Fibroblast of lung (primary cell): Measurements from ENCODE around the gene DAGLB. TPM values are rescaled to one million over a fixed set of nuclear protein-coding genes. Genes with fewer than 3 reads are reported as not detected.

ENCODE experiments used
- DNase-seq, 2 donors: peaks; one replicate each; pipeline versions ENCODE4 v3.0.0 to v3.0.0-alpha.2; 2010; ENCODE audit warnings: low read depth in 2 of 2
- H2AFZ ChIP-seq: 2 replicates; pipeline ENCODE4 v1.5.1; 2012; ENCODE audit warnings: low read length, control low read depth, inconsistent platforms
- H3K27ac ChIP-seq: 2 replicates; pipeline ENCODE4 v1.5.1; 2011; ENCODE audit warnings: low read length, control low read depth; ENCODE audit not compliant: insufficient read depth
- H3K27me3 ChIP-seq: 2 replicates; pipeline ENCODE4 v1.5.1; 2011; ENCODE audit warnings: mild to moderate bottlenecking, low read length; ENCODE audit not compliant: control insufficient read depth, insufficient read depth
- H3K36me3 ChIP-seq: 2 replicates; pipeline ENCODE4 v1.5.1; 2011; ENCODE audit warnings: low read length; ENCODE audit not compliant: control insufficient read depth, insufficient read depth
- H3K4me1 ChIP-seq: 2 replicates; pipeline ENCODE4 v1.5.1; 2011; ENCODE audit warnings: low read length; ENCODE audit not compliant: control insufficient read depth, insufficient read depth; ENCODE audit errors: extremely low read depth
- H3K4me2 ChIP-seq: 2 replicates; pipeline ENCODE4 v1.5.1; 2011; ENCODE audit warnings: low read length, control low read depth; ENCODE audit not compliant: insufficient read depth; ENCODE audit errors: extremely low read depth
- H3K4me3 ChIP-seq, 4 experiments: fragments of 200-600 bp in 1 of 4; sonication (generic) in 1 of 4; replicated peaks in 1 of 4; 2 replicates each; pipeline ENCODE4 v1.5.1; 2011 to 2016; ENCODE audit warnings: low read length in 4 of 4, low read depth in 3 of 4, mild to moderate bottlenecking in 3 of 4, control low read depth in 2 of 4, inconsistent platforms in 1 of 4, mixed read lengths in 1 of 4; ENCODE audit not compliant: insufficient read depth in 1 of 4; ENCODE audit errors: control extremely low read depth in 1 of 4
- H3K79me2 ChIP-seq: 2 replicates; pipeline ENCODE4 v1.5.1; 2012; ENCODE audit warnings: mild to moderate bottlenecking, low read length, inconsistent platforms; ENCODE audit not compliant: control insufficient read depth, insufficient read depth
- H3K9ac ChIP-seq: 2 replicates; pipeline ENCODE4 v1.5.1; 2011; ENCODE audit warnings: mild to moderate bottlenecking, low read length, control low read depth; ENCODE audit not compliant: insufficient read depth
- H3K9me3 ChIP-seq: 2 replicates; pipeline ENCODE4 v1.5.1; 2012; ENCODE audit warnings: low read depth, low read length; ENCODE audit not compliant: control insufficient read depth, insufficient read depth
- H4K20me1 ChIP-seq: 2 replicates; pipeline ENCODE4 v1.5.1; 2011; ENCODE audit warnings: low read length; ENCODE audit not compliant: control insufficient read depth, insufficient read depth; ENCODE audit errors: extremely low read depth
- CTCF ChIP-seq, 2 donors: IDR thresholded peaks in 1 of 2; conservative IDR thresholded peaks in 1 of 2; 1 replicate in 1 of 2; 2 replicates in 1 of 2; pipeline ENCODE4 v1.5.1; 2011 to 2012; ENCODE audit warnings: low read length in 2 of 2, control low read depth in 1 of 2, inconsistent platforms in 1 of 2, low read depth in 1 of 2, mild to moderate bottlenecking in 1 of 2
- EZH2 ChIP-seq: IDR thresholded peaks from 2 replicates; pipeline ENCODE4 v1.5.1; 2012; ENCODE audit warnings: low read length, control low read depth, mild to moderate bottlenecking; ENCODE audit errors: missing control alignments
- polyA plus RNA-seq, 2 donors: library from polyadenylated mRNA; depleted of rRNA in 1 of 2; stranded (reverse) in 1 of 2; unstranded in 1 of 2; fragments of >200 nt; gene quantifications; 2 replicates each; pipeline ENCODE4 v1.2.1, GENCODE V29; 2011 to 2012; ENCODE audit warnings: missing spikeins in 1 of 2
- total RNA-seq: library from RNA; depleted of rRNA; stranded (reverse); fragments of >200 nt; gene quantifications from 2 replicates; pipeline ENCODE4 v1.2.1, GENCODE V29; 2014

Gene DAGLB
- total and polyA plus RNA-seq, 2 donors (not counting 1 experiment from before 2014, with no cell fraction given): 17.3 to 22.6 TPM

- DNase-seq: peak; percentile 45 to 52
- peaks cover 59% of the 10 kb centered on the region for H3K79me2 ChIP-seq
- H3K36me3 ChIP-seq: peaks cover 3% of the 10 kb centered on the region
- peak overlapping the region; percentile 87 for H3K27ac ChIP-seq
- no peaks in the 10 kb centered on the region for H3K27me3 ChIP-seq
- peak overlapping the region; percentile 77 for H3K4me2 ChIP-seq
- peaks cover 8% of the 10 kb centered on the region for H4K20me1 ChIP-seq
- H3K9ac ChIP-seq: peak overlapping the region; percentile 92
- H3K9me3 ChIP-seq: no peaks in the 10 kb centered on the region
- no peak overlapping the region for H2AFZ ChIP-seq
- TF ChIP-seq EZH2 (no peak), CTCF (conservative IDR thresholded peaks at IDR 0.05 in 1 of 2, IDR thresholded peaks at IDR 0.05 in 1 of 2; ENCODE audit: low read depth in 1 of 2, low read length in 2 of 2) (no peak)
- H3K4me1 ChIP-seq: peaks cover 7% of the 10 kb centered on the region
- peak overlapping the region; percentile 51 to 90 (median 80) for H3K4me3 ChIP-seq
These were observed 72.2 kb downstream of the DAGLB start for GRCh38 chr7:6375348-6376101.

- Histone ChIP-seq H3K27ac (no peak overlapping the region), H3K79me2 (no peaks in the 10 kb centered on the region), H3K4me1 (no peaks in the 10 kb centered on the region), H3K36me3 (no peaks in the 10 kb centered on the region), H3K9me3 (no peaks in the 10 kb centered on the region), H4K20me1 (no peaks in the 10 kb centered on the region), H2AFZ (peak overlapping the region; percentile 75), H3K27me3 (no peaks in the 10 kb centered on the region), H3K4me3 (no peak overlapping the region), H3K9ac (no peak overlapping the region), H3K4me2 (no peak overlapping the region)
- no peak for TF ChIP-seq EZH2
- TF ChIP-seq CTCF (conservative IDR thresholded peaks at IDR 0.05 in 1 of 2, IDR thresholded peaks at IDR 0.05 in 1 of 2; ENCODE audit: low read depth in 1 of 2, low read length in 2 of 2): no peak
- DNase-seq: peak; percentile 40 to 43
These were observed 80.0 kb downstream of the DAGLB start for GRCh38 chr7:6367701-6368211.

GRCh38 chr7:6365451-6365850 is 82.3 kb downstream of the DAGLB start:
- H3K27ac ChIP-seq: no peak overlapping the region
- H3K4me2 ChIP-seq: no peak overlapping the region
- H3K27me3 ChIP-seq: no peaks in the 10 kb centered on the region
- H2AFZ ChIP-seq: no peak overlapping the region
- no peak overlapping the region for H3K9ac ChIP-seq
- DNase-seq: no peak
- no peaks in the 10 kb centered on the region for H3K36me3 ChIP-seq
- H3K9me3 ChIP-seq: no peaks in the 10 kb centered on the region
- H3K4me3 ChIP-seq: no peak overlapping the region
- TF ChIP-seq CTCF (conservative IDR thresholded peaks at IDR 0.05 in 1 of 2, IDR thresholded peaks at IDR 0.05 in 1 of 2; ENCODE audit: low read depth in 1 of 2, low read length in 2 of 2) (no peak), EZH2 (no peak)
- H3K79me2 ChIP-seq: no peaks in the 10 kb centered on the region
- no peaks in the 10 kb centered on the region for H4K20me1 ChIP-seq
- H3K4me1 ChIP-seq: no peaks in the 10 kb centered on the region
